HTERT RPE-1 (cell line): Measurements from ENCODE around the gene DNAH5.
"Not testable (repeated sequence)": the region's sequence is repeated elsewhere in the genome, so short reads cannot be mapped to it uniquely, and the experiment has no call there.

Experiments
- in situ Hi-C: fragments of 300-500 bp; cut with MboI; formaldehyde crosslinking; loops from 4 replicates; pipeline ENCODE4 v1.14.3; 2020; ENCODE audit warnings: low sequenced_read_pairs

Gene DNAH5, protein sequence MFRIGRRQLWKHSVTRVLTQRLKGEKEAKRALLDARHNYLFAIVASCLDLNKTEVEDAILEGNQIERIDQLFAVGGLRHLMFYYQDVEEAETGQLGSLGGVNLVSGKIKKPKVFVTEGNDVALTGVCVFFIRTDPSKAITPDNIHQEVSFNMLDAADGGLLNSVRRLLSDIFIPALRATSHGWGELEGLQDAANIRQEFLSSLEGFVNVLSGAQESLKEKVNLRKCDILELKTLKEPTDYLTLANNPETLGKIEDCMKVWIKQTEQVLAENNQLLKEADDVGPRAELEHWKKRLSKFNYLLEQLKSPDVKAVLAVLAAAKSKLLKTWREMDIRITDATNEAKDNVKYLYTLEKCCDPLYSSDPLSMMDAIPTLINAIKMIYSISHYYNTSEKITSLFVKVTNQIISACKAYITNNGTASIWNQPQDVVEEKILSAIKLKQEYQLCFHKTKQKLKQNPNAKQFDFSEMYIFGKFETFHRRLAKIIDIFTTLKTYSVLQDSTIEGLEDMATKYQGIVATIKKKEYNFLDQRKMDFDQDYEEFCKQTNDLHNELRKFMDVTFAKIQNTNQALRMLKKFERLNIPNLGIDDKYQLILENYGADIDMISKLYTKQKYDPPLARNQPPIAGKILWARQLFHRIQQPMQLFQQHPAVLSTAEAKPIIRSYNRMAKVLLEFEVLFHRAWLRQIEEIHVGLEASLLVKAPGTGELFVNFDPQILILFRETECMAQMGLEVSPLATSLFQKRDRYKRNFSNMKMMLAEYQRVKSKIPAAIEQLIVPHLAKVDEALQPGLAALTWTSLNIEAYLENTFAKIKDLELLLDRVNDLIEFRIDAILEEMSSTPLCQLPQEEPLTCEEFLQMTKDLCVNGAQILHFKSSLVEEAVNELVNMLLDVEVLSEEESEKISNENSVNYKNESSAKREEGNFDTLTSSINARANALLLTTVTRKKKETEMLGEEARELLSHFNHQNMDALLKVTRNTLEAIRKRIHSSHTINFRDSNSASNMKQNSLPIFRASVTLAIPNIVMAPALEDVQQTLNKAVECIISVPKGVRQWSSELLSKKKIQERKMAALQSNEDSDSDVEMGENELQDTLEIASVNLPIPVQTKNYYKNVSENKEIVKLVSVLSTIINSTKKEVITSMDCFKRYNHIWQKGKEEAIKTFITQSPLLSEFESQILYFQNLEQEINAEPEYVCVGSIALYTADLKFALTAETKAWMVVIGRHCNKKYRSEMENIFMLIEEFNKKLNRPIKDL (N-terminal part only)

DNA sequence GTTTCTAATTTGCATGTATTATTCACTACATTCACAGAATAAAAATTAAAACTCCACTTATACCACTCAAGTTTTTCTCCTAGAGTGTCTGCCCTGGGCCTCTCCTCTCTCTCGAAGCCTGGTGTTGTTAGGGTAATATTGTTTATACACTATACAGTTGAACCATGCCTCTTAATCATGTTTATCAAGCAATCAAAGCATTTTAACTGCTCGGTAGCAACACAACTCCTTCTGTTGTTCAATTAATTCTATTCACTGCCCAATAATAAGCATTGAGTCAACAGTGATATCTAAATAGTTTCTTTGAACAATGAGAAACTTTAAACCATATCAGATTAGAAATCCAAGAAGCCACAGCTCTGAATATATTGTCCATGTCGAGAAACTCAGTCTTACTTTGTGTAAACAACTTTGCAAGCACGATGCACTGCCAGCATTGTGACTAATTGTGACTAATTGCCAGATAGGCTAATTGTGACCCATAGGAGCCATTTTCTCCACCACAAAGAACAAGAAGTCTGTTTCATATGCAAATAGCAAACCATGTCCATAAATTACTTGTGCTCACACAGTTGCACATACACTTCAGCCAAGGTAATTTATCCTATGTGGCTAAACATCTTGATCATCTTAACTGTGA is at the start of gene DNAH5:
DNAH5 (minus strand) TSS at position 129 of the 640 bp plus-strand sequence. CDS start 250 bp downstream, outside the sequence.
- in situ Hi-C loops, result no loop called here

DNA sequence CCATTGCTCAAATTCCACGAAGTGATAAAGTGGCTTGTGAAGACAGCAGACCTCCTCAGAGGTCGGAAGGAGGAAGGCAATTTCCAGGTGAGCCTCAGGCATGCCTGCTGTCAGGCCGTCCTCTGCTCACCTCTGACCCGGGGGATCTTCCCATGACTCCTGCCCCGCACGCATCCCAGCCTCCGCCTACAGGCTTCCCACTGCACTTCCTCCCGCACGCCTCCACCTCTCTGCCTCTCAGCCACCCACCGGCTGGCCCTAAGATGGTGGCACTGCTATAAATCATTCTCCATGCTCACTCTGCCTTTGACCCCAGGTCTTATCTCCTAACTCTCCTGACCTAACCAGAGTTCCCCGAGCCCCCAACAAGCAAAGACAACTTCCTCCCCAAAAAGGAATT is 49.4 kb upstream of the DNAH5 start:
- in situ Hi-C loops, result no loop called here

DNA sequence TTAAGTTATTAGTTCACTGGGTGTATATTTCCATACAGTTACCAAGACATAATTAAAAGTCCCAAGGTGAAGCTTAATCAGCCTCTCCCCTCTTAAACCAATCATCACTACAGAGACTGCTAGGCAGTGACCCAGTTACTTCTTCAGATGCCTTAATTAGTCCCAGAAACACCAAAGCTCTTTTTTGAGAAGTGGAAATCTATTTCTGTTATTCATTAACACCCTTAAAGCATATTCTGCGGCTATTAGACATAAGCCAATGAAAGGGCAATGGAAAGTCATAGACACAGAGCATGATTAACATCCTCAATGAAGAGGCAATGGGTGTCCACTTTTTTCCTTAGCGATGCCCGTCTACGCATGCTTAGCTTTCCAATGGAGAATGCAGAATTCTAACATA is 48.3 kb upstream of the DNAH5 start:
- in situ Hi-C loops, result no loop called here

DNA sequence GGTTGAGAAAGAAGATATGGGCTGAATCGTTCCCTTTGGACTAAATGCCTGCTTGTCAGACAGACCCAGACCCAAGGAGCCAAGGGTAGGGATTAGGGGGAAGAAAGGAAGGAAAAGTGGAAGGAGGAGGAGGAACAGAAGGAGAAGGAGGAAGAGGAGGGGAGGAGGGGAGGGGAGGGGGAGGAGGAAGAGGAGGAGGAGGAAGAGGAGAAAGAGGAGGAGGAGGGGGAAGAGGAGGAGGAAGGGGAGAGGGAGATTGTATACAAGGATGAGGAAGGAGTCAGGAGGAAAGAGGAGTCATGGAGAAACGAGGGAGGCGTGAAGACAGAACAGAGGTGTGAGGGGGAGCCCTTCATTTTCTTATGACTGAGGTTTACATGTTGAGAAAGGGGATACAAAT is 46.9 kb upstream of the DNAH5 start:
- in situ Hi-C loops, result no loop called here

DNA sequence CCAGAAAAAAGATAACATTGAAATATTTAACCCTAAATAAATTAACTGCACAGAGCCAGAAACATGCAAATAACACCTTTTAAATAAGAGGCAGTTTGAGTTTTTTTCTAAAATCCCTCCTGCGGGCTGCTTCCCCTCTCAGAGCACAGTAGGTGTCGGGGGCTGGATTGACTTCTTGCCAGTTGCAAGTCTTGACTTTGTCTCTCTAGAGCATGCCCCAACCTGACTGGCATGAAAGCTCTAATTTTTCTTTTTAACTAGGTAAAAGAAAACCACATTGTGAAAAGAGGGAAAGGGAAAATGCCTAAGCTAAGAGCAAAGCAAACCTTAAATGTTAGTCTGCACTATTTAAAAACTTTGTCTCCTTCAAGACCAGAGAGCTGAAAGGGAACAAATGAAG is 46.4 kb upstream of the DNAH5 start:
- in situ Hi-C loops, result no loop called here

DNA sequence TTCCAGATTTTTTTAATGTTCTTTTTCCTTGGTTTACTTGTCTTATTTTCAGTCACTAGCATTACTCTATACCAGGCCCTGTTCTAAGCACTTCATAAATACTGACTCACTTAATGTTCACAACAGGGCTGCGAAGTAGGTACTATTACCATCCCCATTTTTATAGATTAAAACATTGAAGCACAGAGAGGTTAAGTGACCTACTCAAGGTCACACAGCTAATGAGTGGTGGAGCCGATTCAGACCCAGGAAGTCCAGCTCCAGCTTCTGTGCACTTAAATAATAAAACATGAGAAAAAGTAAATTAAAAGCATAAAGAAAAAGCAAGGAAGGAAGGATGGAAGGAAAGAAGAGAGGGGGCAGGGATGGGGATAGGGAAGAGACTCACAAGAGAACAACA is 45.3 kb upstream of the DNAH5 start:
- in situ Hi-C loops, result no loop called here

DNA sequence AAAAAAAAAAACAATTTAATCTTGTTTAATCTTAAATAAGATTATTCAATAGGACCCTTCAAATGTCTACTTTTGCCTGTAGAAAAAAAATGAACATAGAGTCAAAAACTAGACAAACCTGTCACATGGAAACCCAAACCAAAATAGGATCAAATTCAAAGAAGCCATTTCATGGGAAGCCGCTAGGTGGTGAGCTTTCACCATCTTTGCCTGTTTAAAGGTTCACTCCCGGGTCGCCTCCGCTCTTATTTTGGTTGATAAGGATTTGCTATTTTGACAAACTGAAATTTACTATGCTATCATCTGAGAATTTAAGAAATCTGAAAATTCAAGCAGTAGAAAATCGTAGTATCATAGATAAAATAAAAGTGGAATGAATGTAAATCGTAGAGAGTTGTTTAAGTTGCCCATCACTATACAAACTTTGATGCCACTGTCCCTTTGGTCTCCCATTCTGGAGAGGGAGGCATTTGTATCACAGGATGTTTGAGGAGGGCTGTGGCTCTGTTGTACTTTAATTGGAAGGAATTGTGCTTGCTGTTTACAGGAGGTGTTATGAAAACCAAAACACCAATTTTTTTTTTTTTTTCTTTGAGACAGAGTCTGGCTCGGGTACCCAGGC is 43.5 kb upstream of the DNAH5 start:
- in situ Hi-C loops, result no loop called here

DNA sequence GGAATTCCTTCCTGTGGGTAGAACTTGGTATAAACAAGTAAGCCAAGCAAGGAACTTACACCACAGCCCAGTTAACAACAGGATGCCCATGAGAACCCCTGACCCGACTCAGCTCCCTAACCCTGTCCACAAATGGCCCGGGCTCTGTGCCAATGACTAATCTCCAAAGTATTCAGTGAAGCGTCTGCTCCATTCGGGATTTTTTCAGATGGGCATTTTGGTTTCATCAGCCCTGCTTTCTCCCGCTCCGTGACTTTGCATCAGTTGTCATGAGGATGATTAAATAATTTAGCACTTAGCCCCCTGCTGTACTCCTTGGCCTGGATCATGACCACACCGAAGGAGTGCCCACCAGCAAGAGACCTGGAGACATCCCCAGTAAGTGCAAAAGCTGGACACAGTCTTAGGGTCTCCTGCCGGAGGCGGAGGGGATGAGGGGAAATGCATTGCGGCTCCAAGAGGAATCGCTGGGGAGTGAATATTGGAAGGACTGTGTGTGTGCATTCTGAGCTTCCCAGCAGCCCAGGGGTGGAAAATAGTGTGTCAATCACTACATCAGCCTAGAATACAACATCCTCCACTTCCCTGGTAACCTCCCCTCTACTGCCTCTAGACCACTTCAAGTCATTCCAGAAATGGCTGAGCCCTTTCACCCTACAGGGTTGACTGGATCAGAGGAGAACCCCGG is 41.4 kb upstream of the DNAH5 start:
- in situ Hi-C loops, result no loop called here

DNA sequence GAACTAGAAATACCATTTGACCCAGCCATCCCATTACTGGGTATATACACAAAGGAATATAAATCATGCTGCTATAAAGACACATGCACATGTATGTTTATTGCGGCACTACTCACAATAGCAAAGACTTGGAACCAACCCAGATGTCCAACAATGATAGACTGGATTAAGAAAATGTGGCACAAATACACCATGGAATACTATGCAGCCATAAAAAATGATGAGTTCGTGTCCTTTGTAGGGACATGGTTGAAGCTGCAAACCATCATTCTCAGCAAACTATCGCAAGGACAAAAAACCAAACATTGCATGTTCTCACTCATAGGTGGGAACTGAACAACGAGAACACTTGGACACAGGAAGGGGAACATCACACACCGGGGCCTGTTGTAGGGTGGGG is 40.4 kb upstream of the DNAH5 start:
- in situ Hi-C loops, result not testable (repeated sequence)

DNA sequence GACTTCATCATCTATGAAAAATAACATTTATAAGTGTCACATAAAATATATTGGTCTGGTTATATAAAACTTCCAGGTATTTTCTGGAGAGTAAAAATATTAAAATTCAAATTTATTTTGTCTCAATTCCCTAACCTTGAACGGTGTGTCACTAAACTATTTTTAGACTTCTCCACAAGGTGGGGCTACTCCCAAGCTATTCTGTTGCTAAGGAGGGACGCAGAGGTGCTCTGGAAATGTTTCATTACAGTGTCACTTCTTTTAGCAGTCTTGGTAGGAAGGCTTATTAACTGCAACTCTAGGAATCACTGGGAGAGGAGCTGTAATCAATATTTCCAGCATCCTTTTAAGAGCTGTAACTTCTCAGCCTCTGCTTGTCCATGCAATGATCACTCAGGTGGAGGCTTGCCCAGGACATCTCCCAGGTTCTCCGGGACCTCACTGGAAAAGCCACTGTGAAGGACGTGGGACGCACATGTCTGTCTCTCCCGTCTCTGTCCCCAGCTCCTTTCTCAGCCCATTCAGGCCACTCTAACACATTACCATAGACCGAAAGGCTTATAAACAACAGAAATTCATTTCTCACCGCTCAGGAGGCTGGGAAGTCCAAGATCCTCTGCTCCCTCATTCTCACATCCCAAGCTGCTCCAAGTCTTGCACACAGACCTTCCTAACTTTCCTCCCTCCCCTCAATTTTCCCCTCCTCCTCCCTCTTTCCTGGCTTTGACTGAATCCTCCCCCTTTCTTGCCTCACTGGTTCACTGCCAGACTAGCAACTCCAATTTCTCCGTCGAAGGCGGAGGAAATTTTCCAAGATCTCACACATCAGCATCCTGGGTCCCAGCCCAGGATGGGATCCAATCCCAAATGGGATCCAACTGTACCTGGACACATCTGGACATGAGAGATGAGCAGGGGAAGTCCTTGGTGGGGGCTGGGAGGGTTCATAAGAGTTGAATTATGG is 32.7 kb upstream of the DNAH5 start:
- in situ Hi-C loops, result no loop called here

DNA sequence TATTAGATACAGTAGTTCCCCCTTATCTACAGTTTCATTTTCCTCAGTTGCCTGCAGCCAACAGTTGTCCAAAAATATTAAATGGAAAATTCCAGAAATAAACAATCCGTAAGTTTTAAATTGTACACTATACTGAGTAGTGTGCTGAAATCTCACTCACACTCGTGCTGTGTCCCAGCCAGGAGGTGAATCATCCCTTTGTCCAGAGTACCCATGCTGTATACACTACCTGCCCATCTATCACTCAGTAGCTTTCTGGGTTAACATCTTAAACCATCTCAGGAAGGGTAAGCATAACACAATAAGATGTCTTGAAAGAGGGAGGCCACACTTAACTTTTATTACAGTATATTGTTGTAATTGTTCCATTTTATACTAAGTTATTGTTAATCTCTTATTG is 31.7 kb upstream of the DNAH5 start:
- in situ Hi-C loops, result no loop called here

DNA sequence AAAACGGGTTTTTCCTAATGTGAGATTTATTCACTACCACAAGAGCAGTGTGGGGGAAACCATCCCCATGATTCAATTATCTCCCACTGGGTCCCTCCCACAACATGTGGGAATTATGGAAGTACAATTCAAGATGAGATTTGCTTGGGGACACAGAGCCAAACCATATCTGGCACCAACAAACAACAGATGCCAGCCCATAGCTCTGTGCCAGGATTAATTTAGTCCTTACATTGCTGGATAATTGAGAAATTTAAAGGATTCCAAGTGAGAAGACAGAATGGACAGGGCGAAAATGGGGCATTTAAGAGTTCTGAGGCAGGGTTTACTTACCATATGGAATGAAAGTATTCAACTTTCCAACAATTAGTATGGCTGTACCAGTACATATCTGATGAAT is 30.8 kb upstream of the DNAH5 start:
- in situ Hi-C loops, result no loop called here

DNA sequence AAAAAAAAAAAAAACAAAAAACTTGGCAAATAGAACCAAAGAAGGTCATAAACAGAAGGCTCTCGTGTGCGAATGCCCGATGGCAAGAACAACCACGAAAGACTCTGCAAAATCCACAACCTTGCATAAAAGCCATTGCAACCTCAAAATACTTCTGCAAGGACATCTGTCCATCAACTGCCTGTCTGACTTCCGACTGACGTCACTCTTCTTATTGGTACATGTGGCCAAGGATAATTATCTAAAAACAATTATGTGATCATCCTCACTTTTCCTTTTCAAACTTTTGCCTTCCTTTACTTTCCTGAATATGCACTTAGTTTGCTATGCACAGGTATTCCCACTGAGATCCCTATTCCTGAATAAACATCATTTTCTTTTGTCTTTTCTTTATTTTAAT is 29.2 kb upstream of the DNAH5 start:
- in situ Hi-C loops, result no loop called here

DNA sequence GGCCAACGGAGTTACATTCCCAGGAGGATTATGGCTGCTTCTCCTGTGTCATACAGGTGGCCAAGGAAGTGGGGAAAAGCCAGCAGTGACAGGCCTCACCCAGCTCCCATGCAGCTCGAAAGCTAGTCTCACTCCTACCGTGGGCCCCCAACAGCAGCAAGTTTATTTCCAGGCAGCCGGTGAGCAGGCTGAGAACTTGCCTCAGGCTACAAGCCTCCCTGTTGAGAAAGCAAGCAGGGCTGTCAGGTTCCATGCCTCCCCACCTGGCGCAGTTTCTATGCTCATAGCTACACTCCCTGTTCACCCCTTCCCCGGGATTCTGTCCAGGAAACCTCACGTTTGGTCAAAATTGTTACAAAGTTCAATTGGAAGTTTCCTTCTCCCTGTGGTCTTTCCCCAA is 27.5 kb upstream of the DNAH5 start:
- in situ Hi-C loops, result no loop called here

DNA sequence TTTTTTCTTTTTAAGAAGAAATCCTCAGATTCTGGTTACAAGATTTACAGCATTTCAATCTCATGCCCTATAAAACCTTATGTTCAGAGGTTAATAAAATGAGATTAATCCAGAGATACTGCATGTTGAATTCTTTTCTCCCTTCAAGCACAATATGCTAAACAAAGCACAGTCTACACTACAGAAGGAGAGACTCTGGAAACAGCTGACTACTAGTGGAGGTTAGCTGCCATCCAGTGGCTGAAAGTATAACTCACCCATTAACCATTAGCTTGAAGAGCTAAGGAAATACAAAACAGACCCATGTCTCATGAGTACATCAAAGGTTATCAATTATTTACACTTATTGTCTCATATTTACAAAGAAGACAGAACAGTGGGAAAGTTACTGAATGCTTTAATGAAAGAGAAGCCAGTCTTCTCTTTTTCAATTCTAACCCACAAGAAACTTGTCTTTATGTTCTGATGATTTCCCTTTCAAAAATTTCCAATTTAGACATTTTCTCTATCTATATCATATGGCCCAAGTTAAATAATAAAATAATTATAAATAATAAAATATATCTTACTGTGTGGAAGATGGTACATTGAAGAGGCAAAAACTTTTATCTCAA is 12.7 kb upstream of the DNAH5 start:
- in situ Hi-C loops, result no loop called here

DNA sequence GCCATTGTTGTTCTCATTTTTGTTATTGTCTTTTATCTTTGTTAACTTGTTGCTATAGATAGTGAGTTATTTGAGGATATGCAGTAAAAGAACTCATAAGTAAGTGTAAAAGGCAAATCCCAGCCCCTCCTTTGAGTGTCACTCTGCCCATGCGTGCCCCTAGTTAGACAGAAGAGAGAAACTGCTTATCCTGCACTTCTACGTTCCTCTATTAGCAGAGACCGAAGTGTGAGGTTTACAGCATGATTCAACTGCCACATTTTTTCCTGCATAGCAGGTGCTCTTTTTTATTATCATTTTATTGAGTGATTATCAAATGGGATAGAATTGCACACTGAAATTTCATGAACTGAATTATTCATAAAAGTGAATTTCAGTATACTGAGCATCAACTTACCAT is 12.0 kb upstream of the DNAH5 start:
- in situ Hi-C loops, result no loop called here

DNA sequence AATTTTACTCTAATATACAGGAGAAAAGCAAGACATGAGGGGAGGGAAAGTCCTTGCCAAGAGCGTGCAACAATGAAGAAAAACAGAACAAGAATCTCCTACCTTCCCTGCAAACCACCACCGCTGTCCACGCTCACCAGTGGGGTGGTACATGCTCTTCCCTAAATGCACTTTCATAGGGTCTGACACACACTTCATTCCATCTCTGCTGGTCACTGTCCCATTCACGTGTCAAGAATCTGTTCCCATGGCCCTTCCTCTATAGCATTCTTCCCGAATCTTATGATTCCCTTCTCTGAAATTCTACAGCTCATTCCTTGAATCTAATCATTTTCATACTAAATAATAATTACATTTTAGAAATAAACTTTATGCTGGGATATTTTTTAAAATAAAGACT is 11.4 kb upstream of the DNAH5 start:
- in situ Hi-C loops, result no loop called here

DNA sequence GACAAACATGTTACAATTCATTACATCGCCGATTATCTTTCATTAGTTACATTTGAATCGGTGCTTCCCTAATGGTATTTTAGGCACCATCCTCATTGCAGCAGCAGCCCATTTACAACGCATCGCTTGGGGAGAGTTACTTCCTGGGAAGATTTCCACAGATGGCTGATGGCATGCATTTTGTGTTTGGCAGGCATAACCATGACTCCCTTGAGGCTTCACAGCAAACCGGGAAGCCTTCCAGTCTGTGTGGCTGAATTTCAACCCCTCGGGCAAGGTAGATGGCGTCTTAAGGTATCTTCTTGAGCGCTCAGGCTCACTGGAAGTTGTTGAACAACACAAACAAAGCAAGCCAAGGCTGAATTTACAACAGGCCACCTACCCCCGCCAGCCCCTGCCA is 1.6 kb upstream of the DNAH5 start:
- in situ Hi-C loops, result no loop called here
